Measurements from ENCODE around the gene TBXT.

GRCh38 chr6:166145751-166146150 lies 21.9 kb downstream of the TBXT start:
- TF ChIP-seq CTCF (IDR thresholded peaks at IDR 0.05) (no peak), POLR2A (IDR thresholded peaks at IDR 0.05) (no peak)

Measured in thyroid gland (tissue), 4 donors.